GM19238 (cell line): ENCODE measurements around the gene TTC21A.
"Not testable (repeated sequence)": the region's sequence is repeated elsewhere in the genome, so short reads cannot be mapped to it uniquely, and the experiment has no call there.

ENCODE experiments used
- DNase-seq: peaks from one replicate; pipeline ENCODE4 v3.0.0; 2011; ENCODE audit warnings: low spot score; ENCODE audit not compliant: insufficient read length

The TTC21A gene

GRCh38 chr3:39149498-39150147, 42.1 kb downstream of the TTC21A start:
- no peak for DNase-seq

GRCh38 chr3:39150148-39150802, 42.8 kb downstream of the TTC21A start:
- DNase-seq: no peak

- no peak for DNase-seq
Measured at GRCh38 chr3:39150803-39151631, 43.5 kb downstream of the TTC21A start.

GRCh38 chr3:39153977-39154279, 46.4 kb downstream of the TTC21A start:
- no peak for DNase-seq

GRCh38 chr3:39154280-39155021, 47.0 kb downstream of the TTC21A start:
- no peak for DNase-seq

- DNase-seq: no peak
Measured at GRCh38 chr3:39156421-39156820, 48.9 kb downstream of the TTC21A start.

GRCh38 chr3:39157359-39157758, 49.9 kb downstream of the TTC21A start:
- DNase-seq: no peak

- DNase-seq: no peak
Measured at GRCh38 chr3:39158148-39158715, 50.8 kb downstream of the TTC21A start.

GRCh38 chr3:39164414-39164813, 56.9 kb downstream of the TTC21A start:
- no peak for DNase-seq

GRCh38 chr3:39165518-39165917, 58.0 kb downstream of the TTC21A start:
- no peak for DNase-seq

- DNase-seq: no peak
Measured at GRCh38 chr3:39166134-39166710, 58.7 kb downstream of the TTC21A start.

GRCh38 chr3:39166932-39167532, 59.6 kb downstream of the TTC21A start:
- DNase-seq: no peak

GRCh38 chr3:39168156-39168780, 60.8 kb downstream of the TTC21A start:
- DNase-seq: no peak

- DNase-seq: no peak
Measured at GRCh38 chr3:39169712-39170111, 62.2 kb downstream of the TTC21A start.

GRCh38 chr3:39170461-39170860, 63.0 kb downstream of the TTC21A start:
- DNase-seq: no peak

- DNase-seq: not testable (repeated sequence)
Measured at GRCh38 chr3:39170877-39171276, 63.4 kb downstream of the TTC21A start.

GRCh38 chr3:39171860-39172259, 64.4 kb downstream of the TTC21A start:
- no peak for DNase-seq

GRCh38 chr3:39173318-39174125, 66.0 kb downstream of the TTC21A start:
- DNase-seq: no peak

GRCh38 chr3:39176025-39176714, 68.7 kb downstream of the TTC21A start:
- no peak for DNase-seq
